Activated CD4-positive, alpha-beta T cell treated with anti-CD3 and anti-CD28 coated beads, Interleukin-2, amount 10 ng/mL, durations not matched to agents 24 days and 14 days (primary cell): Measurements from ENCODE around the gene YAP1. TPM values are rescaled to one million over a fixed set of nuclear protein-coding genes. Genes with fewer than 3 reads are reported as not detected.

ENCODE experiments used
- DNase-seq: peaks from one replicate; pipeline ENCODE4 v3.0.0; 2022
- H3K27ac Mint-ChIP-seq: one replicate; pipeline ENCODE4 v1.8.0; 2022; ENCODE audit warnings: mild to moderate bottlenecking, mixed read lengths
- H3K27me3 Mint-ChIP-seq: one replicate; pipeline ENCODE4 v1.8.0; 2022; ENCODE audit warnings: mixed read lengths
- H3K36me3 Mint-ChIP-seq: one replicate; pipeline ENCODE4 v1.8.0; 2022; ENCODE audit warnings: low read depth, mild to moderate bottlenecking, mixed read lengths
- H3K4me1 Mint-ChIP-seq: one replicate; pipeline ENCODE4 v1.8.0; 2021; ENCODE audit warnings: mixed read lengths
- H3K4me3 Mint-ChIP-seq: one replicate; pipeline ENCODE4 v1.8.0; 2022; ENCODE audit warnings: mild to moderate bottlenecking, moderate library complexity, mixed read lengths
- H3K9me3 Mint-ChIP-seq: one replicate; pipeline ENCODE4 v1.8.0; 2021; ENCODE audit warnings: mixed read lengths
- intact Hi-C: fragments of 100-400 bp; cut with micrococcal nuclease; formaldehyde crosslinking; loops from one replicate; pipeline ENCODE4 v1.15.1; 2023
- total RNA-seq: library from RNA; stranded (reverse); gene quantifications from 2 replicates; pipeline ENCODE4 v1.2.3, GENCODE V29; 2022

YAP1 gene
- total RNA-seq, 1 donor from 2014 or later = not detected

DNA sequence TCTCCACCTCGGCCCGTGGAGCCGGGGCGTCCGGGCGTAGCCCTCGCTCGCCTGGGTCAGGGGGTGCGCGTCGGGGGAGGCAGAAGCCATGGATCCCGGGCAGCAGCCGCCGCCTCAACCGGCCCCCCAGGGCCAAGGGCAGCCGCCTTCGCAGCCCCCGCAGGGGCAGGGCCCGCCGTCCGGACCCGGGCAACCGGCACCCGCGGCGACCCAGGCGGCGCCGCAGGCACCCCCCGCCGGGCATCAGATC lies 439 bp downstream of the YAP1 start:
- peaks cover 2% of the 10 kb centered on the region for H3K9me3 Mint-ChIP-seq
- intact Hi-C loops = loop anchor here (2.0 to 10.0 kb wide), 2 partner anchors 154 to 196 kb away; partner anchors contain the start of gene CEP126
- H3K4me1 Mint-ChIP-seq = peaks cover 8% of the 10 kb centered on the region
- DNase-seq = no peak
- no peak overlapping the region for H3K27ac Mint-ChIP-seq
- H3K36me3 Mint-ChIP-seq = peaks cover 2% of the 10 kb centered on the region
- no peak overlapping the region for H3K4me3 Mint-ChIP-seq
- peaks cover 56% of the 10 kb centered on the region for H3K27me3 Mint-ChIP-seq

DNA sequence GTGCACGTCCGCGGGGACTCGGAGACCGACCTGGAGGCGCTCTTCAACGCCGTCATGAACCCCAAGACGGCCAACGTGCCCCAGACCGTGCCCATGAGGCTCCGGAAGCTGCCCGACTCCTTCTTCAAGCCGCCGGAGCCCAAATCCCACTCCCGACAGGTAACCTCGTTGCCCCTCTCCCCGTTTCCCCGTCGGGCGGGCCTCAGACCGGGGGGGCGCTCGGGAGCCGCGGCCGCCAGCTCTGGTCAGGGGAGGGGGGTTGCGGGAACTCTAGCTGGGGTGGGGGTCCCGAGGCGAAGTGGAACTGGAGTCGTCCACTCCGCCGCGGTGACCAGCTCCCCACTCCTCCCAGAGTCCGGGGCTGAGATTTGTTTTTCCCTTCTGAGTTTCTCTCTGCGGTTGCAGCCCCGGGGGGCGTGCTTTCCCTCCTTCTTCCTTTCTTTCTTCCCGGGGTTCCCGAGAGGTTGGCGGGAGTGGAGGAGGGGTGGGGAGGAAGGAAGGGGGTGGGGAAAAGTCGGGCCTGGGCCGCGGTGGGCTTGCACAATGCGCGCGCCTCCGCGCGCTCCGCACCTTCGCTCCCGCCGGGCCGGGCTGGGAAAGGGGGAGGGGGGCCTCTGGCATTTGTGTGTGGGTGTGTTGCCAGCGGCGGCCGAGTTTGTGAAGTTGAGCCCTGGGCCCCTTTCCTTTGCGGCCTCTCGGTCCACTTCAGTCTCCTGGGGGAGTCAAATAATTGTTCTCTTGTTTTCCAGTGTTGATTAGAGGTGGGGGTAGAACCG lies 952 bp downstream of the YAP1 start:
- peak; percentile 62 for DNase-seq
- Mint-ChIP-seq H3K4me1 (peaks cover 8% of the 10 kb centered on the region), H3K27ac (no peak overlapping the region), H3K36me3 (peaks cover 2% of the 10 kb centered on the region), H3K27me3 (peaks cover 58% of the 10 kb centered on the region), H3K4me3 (peak overlapping the region; percentile 75), H3K9me3 (peaks cover 2% of the 10 kb centered on the region)
- intact Hi-C loops = loop anchor here (2.0 to 10.0 kb wide), 2 partner anchors 154 to 196 kb away; partner anchors contain the start of gene CEP126

DNA sequence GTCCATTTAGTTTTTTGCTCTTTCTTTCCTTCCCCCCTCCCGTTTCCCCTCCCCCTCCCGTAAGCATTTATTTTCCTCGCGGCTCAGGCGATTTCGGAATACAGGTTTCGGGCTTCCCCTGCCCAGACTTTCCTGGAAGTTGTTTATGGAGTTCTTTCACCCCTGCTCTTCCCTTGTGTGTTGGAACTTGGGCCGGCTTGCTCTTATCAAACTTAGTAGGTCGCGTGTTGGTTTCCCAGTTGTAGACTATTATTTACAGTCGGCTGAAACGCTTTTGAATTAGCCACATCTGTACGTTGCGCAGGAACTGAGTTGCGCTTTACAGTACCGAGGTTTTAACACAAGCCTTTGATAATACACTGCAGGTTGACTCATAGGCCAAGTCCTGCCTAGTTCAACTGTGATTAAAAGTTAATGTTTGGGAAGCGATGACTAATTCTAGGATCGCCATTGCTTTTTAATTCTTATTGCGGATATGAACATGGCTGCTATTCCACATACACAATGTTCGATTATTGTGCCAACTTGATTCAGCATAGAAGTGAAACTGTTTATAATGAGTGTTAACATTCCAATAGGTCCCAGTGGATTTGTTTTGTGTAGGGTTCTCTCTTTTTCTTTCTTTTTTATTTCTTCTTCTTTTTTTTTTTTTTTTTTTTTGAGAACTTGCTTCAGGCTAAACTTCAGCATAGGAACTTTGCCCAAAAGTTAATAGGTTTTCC lies 1.7 kb downstream of the YAP1 start:
- peaks cover 8% of the 10 kb centered on the region for H3K4me1 Mint-ChIP-seq
- peaks cover 65% of the 10 kb centered on the region for H3K27me3 Mint-ChIP-seq
- peaks cover 2% of the 10 kb centered on the region for H3K9me3 Mint-ChIP-seq
- peak; percentile 64 for DNase-seq
- H3K4me3 Mint-ChIP-seq = peak overlapping the region; percentile 75
- no peak overlapping the region for H3K27ac Mint-ChIP-seq
- intact Hi-C loops = loop anchor here (2.0 to 10.0 kb wide), 2 partner anchors 153 to 197 kb away; partner anchors contain the start of gene CEP126
- H3K36me3 Mint-ChIP-seq = peaks cover 2% of the 10 kb centered on the region

DNA sequence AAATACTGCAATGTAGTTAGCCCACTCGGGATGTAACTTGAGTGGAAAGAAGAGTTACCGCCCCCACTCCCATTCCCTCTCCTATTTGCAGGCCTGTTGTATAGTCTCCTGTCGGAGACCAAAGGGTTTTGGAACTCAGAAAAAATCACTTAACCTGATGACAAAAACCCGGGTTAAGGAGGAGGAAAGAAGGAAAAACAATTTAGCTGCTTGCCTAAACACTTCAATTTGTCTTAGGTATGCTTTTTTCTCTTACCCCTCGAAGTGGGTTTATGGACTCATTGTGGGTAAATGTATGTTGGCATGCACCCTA lies 2.2 kb downstream of the YAP1 start:
- H3K4me3 Mint-ChIP-seq = no peak overlapping the region
- H3K27me3 Mint-ChIP-seq = peaks cover 67% of the 10 kb centered on the region
- DNase-seq = no peak
- no peak overlapping the region for H3K27ac Mint-ChIP-seq
- intact Hi-C loops = loop anchor here (10.0 kb wide), 1 partner anchor 152 kb away; no protein-coding TSS in a partner anchor
- peaks cover 8% of the 10 kb centered on the region for H3K4me1 Mint-ChIP-seq
- peaks cover 2% of the 10 kb centered on the region for H3K9me3 Mint-ChIP-seq
- peaks cover 2% of the 10 kb centered on the region for H3K36me3 Mint-ChIP-seq

DNA sequence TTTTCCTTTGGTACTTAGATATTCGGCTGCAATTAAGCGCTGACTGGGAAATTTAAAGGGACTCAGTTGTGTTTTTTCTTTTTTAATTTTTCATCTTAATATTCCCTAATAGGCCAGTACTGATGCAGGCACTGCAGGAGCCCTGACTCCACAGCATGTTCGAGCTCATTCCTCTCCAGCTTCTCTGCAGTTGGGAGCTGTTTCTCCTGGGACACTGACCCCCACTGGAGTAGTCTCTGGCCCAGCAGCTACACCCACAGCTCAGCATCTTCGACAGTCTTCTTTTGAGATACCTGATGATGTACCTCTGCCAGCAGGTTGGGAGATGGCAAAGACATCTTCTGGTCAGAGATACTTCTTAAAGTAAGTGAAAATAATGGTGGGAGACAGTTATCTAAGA lies 3.8 kb downstream of the YAP1 start:
- intact Hi-C loops = loop anchor here (10.0 kb wide), 1 partner anchor 151 kb away; no protein-coding TSS in a partner anchor
- Mint-ChIP-seq H3K27me3 (peaks cover 63% of the 10 kb centered on the region), H3K9me3 (peaks cover 2% of the 10 kb centered on the region)

GRCh38 chr11:102115557-102115956 lies 5.3 kb downstream of the YAP1 start:
- H3K9me3 Mint-ChIP-seq = peaks cover 2% of the 10 kb centered on the region
- intact Hi-C loops = loop anchor here (10.0 kb wide), 1 partner anchor 149 kb away; no protein-coding TSS in a partner anchor
- H3K27me3 Mint-ChIP-seq = peaks cover 53% of the 10 kb centered on the region
- H3K36me3 Mint-ChIP-seq = no peaks in the 10 kb centered on the region
- H3K4me3 Mint-ChIP-seq = no peak overlapping the region
- H3K4me1 Mint-ChIP-seq = peaks cover 5% of the 10 kb centered on the region
- no peak overlapping the region for H3K27ac Mint-ChIP-seq
- no peak for DNase-seq

More for the DNA sequence above, 3.8 kb downstream of the YAP1 start:
- H3K36me3 Mint-ChIP-seq = peaks cover 2% of the 10 kb centered on the region
- H3K27ac Mint-ChIP-seq = no peak overlapping the region
- DNase-seq = no peak
- no peak overlapping the region for H3K4me3 Mint-ChIP-seq
- peaks cover 8% of the 10 kb centered on the region for H3K4me1 Mint-ChIP-seq

DNA sequence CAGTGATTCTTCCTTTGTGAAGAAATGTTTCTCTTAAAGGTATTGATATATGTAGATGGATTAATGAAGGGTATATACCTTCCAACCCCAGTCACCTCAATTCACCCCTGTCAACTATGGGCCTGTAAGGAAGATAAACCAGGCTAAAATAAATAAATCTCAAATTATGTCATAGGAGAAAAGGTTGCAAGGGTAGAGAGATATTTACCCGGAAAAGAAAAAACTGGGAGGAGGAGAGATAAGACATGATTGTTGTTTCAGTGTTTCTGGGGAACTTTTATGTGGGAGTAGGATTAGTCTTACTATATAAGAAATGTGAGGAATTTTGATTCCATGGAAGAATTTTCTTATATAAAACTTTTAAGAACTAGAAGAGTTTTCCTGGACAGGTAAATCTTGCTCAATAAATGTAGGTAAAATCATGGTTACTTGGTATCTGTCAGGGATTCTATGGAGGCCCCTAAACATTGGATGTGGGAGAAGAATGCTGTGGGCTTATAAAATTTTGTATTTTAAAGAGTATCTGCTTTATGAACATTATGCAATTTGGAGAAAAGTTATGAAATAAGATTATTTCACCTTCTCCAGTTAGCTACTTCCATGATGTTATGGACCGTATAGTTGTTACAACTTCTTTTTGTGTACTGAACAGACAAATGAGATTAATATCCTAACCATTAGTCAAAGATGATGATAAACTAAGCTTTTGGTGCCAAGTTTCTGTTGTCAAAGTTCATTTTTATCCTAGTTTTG lies 6.4 kb downstream of the YAP1 start:
- intact Hi-C loops = loop anchor here (10.0 kb wide), 1 partner anchor 148 kb away; no protein-coding TSS in a partner anchor
- Mint-ChIP-seq H3K4me1 (peaks cover 5% of the 10 kb centered on the region), H3K27ac (no peak overlapping the region), H3K9me3 (peaks cover 2% of the 10 kb centered on the region), H3K27me3 (peaks cover 51% of the 10 kb centered on the region), H3K4me3 (no peak overlapping the region), H3K36me3 (no peaks in the 10 kb centered on the region)
- DNase-seq = no peak

- Mint-ChIP-seq H3K27me3 (peaks cover 42% of the 10 kb centered on the region), H3K9me3 (no peaks in the 10 kb centered on the region), H3K4me3 (no peak overlapping the region), H3K27ac (no peak overlapping the region), H3K4me1 (no peaks in the 10 kb centered on the region), H3K36me3 (no peaks in the 10 kb centered on the region)
- intact Hi-C loops = loop anchor here (10.0 kb wide), 1 partner anchor 147 kb away; no protein-coding TSS in a partner anchor
- DNase-seq = no peak
Measured at GRCh38 chr11:102117472-102118113, 7.3 kb downstream of the YAP1 start.

GRCh38 chr11:102118937-102119336 lies 8.7 kb downstream of the YAP1 start:
- DNase-seq = no peak
- no peaks in the 10 kb centered on the region for H3K36me3 Mint-ChIP-seq
- no peaks in the 10 kb centered on the region for H3K4me1 Mint-ChIP-seq
- peaks cover 37% of the 10 kb centered on the region for H3K27me3 Mint-ChIP-seq
- intact Hi-C loops = loop anchor here (10.0 kb wide), 1 partner anchor 146 kb away; no protein-coding TSS in a partner anchor
- H3K9me3 Mint-ChIP-seq = no peaks in the 10 kb centered on the region
- no peak overlapping the region for H3K4me3 Mint-ChIP-seq
- no peak overlapping the region for H3K27ac Mint-ChIP-seq

DNA sequence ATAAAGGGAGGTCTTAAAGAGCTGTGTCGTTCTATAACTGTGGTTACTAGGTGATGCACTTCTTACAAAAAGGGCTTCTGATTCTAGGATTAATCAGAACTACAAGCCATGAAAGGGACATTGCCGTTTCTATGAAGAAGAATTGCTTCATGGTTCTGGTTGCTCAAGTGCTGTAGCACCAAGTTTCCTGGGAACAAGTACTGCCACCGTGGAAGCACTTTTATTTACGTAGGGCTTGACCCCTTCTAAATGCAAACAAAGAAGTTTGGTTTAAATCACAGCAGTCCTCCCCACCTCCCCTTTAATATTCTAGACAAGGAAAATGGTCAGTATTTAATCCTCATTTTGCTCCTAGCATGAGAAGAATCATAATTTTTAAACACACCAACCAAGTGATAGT lies 9.8 kb downstream of the YAP1 start:
- intact Hi-C loops = loop anchor here (10.0 kb wide), 1 partner anchor 145 kb away; no protein-coding TSS in a partner anchor
- Mint-ChIP-seq H3K4me1 (no peaks in the 10 kb centered on the region), H3K36me3 (no peaks in the 10 kb centered on the region), H3K27me3 (peaks cover 29% of the 10 kb centered on the region), H3K27ac (no peak overlapping the region), H3K9me3 (no peaks in the 10 kb centered on the region), H3K4me3 (no peak overlapping the region)
- no peak for DNase-seq

DNA sequence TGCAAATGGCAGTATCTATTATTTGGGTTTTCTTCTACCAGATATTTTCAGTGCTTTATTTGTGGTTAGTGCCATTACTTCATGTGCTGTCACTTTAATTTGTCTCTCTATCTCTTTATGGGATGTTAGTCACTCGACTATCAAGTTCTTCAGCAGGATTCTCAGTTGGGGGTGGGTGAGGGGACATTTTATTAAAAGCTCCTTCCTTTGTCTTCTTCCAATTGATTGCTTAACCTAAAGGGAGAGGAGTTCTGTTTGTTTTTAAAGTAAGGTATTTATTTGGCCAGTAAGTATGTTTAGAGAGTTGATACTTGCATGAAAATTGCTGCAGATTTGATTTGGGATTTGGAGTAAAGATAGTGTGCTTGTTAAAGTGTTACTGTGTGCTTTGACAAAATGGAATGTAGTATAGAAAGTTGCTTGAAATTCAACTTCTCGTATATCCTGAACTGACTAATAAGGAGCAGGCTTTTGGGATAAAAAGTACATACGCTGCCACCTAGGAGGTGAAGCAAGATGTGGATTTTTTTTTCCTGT lies 10.3 kb downstream of the YAP1 start:
- no peaks in the 10 kb centered on the region for H3K4me1 Mint-ChIP-seq
- intact Hi-C loops = no loop called here
- H3K9me3 Mint-ChIP-seq = no peaks in the 10 kb centered on the region
- H3K27me3 Mint-ChIP-seq = peaks cover 24% of the 10 kb centered on the region
- H3K4me3 Mint-ChIP-seq = no peak overlapping the region
- DNase-seq = no peak
- H3K27ac Mint-ChIP-seq = no peak overlapping the region
- H3K36me3 Mint-ChIP-seq = no peaks in the 10 kb centered on the region

GRCh38 chr11:102121329-102121728 lies 11.1 kb downstream of the YAP1 start:
- Mint-ChIP-seq H3K4me1 (no peaks in the 10 kb centered on the region), H3K27ac (no peak overlapping the region)

DNA sequence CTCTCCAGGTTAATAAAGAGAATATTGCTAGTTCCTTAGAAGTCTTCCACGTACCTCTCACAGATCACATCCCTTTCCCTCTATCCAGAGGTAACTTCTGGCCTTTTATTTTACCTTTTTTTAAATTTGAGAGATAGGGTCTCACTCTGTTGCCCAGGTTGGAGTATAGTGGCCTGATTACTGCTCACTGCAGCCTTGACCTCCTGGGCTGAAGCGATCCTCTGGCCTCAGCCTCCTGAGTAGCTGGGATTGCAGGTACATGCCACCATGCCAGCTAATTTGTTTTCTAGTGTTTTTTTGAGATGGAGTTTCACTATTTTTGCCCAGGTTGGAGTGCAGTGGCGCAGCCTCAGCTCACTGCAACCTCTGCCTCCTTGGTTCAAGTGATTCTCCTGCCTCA lies 24.4 kb downstream of the YAP1 start:
- no peak for DNase-seq
- H3K4me3 Mint-ChIP-seq = no peak overlapping the region
- no peaks in the 10 kb centered on the region for H3K9me3 Mint-ChIP-seq
- H3K27ac Mint-ChIP-seq = no peak overlapping the region
- H3K4me1 Mint-ChIP-seq = no peaks in the 10 kb centered on the region
- intact Hi-C loops = no loop called here
- no peaks in the 10 kb centered on the region for H3K36me3 Mint-ChIP-seq
- no peaks in the 10 kb centered on the region for H3K27me3 Mint-ChIP-seq

More at GRCh38 chr11:102121329-102121728, 11.1 kb downstream of the YAP1 start:
- Mint-ChIP-seq H3K27me3 (peaks cover 19% of the 10 kb centered on the region), H3K36me3 (no peaks in the 10 kb centered on the region), H3K4me3 (no peak overlapping the region), H3K9me3 (no peaks in the 10 kb centered on the region)
- intact Hi-C loops = no loop called here
- no peak for DNase-seq
